ENCODE results near the gene UTP4.

The UTP4 gene

GRCh38 chr16:69132424-69133252, at the start of gene UTP4, which contains the start of gene CHTF8:
TSS of gene UTP4 (plus strand) at chr16:69132649. CDS start at chr16:69133460, 811 bp downstream.
TSS of gene CHTF8 (minus strand) at chr16:69132588. CDS start at chr16:69121458, 11,130 bp downstream.
- peak; percentile 71 for DNase-seq

DNA sequence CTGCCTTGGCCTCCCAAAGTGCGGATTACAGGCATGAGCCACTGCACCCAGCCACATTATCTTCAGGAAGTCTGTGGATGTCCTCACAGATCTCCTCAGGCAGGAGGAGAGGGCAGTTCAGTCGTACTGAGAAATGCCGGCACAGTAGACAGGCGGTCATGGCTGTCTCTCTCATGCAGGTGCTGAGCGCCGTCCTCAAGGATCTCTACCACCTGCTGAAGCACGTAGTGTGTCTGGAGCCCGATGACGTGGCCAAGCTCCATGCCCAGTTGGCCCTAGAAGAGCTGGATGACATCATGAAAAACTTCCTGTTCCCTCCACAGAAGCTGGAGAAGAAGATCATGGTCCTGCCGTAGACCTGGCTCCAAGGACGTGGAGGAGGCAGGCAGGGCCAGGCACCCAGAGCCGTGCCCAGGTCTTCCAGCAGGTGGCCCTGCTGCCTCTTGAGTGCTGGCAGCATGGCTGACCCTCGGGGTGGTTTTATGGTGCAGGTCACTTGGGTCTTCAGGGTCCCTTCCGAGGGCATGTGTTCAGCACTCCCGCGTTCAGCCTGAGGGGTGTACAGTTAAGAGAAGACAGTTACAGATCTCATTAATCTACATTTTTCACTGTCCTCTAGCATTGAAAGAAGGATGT, 49.0 kb upstream of the UTP4 start:
- DNase-seq, result no peak

DNA sequence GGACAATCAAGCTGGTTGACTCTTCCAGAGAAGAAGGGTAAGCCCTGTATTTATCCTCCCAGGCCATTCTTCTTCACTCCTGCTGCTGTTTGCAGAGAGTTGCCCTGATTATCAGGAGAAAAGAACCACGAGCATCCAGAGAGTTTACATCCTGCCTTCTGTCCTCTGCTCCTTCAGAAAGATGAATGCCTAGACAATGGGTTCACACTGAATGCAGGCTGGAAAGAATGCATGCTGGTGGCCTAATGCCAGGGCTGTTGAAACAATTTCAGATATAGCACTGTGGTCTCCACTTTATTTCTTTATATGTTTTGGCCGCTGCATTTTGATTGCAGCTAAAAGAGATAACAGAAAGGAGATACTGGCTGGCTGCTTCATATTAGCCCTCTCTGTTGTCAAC, 48.2 kb upstream of the UTP4 start:
- no peak for DNase-seq

DNA sequence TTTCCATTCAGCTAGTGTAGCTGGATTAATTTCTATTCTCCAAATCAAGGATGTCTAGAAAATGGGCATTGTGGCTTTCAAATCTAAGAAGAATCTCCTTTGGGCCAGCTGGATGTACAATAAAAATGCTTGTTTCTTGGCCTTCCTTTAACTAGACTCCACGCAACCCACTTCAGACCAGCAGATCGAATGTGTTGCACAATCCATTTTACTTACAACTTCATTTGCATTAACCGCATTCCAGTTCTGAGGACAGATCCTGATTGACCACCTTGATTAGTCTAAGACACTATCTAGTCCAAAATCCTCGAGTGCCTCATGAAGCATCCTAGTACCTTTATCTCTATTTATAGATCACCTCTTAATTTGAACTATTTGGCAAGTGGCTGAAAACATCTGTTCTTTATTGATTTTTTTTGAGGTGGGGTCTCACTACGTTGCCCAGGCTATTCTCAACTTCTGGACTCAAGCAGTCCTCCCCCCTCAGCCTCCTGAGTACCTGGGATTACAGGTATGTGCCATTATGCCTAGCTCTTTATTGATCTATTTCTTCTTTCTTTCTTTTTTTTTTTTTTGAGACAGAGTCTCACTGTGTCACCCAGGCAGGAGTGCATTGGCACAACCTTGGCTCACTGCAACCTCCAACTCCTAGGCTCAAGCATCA, 47.3 kb upstream of the UTP4 start:
- no peak for DNase-seq

DNA sequence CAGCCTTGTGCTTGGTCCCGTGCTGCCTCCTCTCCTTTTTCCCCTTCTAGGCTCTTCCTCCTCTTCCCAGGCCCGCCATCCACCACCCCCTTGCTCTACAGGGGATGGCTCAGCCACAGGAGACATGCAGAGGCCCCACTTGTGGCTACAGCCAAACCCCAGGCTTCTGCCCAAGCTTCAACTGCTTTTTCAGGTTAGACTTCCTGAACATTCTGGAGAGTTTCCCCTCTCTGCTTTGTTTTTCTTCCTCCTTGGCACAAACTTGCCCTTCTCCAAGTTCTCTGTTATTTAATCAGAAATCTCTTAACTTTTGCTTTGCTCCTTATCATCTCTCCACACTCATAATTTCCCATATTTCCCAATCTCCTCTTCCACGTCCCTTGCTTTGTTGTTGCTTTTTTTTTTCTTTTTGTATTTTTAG, 45.3 kb upstream of the UTP4 start:
- DNase-seq, result no peak

GRCh38 chr16:69088684-69089083, 43.8 kb upstream of the UTP4 start:
- no peak for DNase-seq

GRCh38 chr16:69089091-69089910, 43.1 kb upstream of the UTP4 start:
- DNase-seq, result peak; percentile 21

GRCh38 chr16:69093974-69094373, 38.5 kb upstream of the UTP4 start:
- DNase-seq, result no peak

- DNase-seq, result no peak
Observed at GRCh38 chr16:69094501-69094900, 37.9 kb upstream of the UTP4 start.

DNA sequence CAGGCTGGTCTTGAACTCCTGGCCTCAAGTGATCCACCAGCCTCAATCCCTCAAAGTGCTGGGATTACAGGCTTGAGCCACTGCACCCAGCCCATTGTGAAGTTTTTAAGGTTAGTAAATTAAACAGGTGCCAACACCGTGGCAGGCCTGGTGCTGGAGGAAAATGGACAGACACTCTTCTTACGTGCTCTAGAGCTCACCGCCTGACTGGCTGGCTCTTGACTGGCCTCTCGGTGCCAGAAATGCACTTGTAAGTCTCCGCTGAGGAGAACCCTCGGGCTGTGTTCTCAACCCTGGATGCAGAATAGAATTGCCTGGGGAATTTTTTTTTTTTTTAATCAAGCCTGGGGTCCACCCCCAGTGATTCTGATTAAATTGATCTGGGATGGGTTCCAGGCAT, 37.3 kb upstream of the UTP4 start:
- no peak for DNase-seq

GRCh38 chr16:69100071-69100691, 32.3 kb upstream of the UTP4 start:
- DNase-seq, result no peak

GRCh38 chr16:69105501-69106361, 26.7 kb upstream of the UTP4 start, which contains the start of gene HAS3:
TSS of gene HAS3 (plus strand) at chr16:69105653. CDS start at chr16:69109396, 3,743 bp downstream.
- peak; percentile 10 for DNase-seq

GRCh38 chr16:69106491-69107315, 25.7 kb upstream of the UTP4 start:
- no peak for DNase-seq

GRCh38 chr16:69107316-69107962, 25.0 kb upstream of the UTP4 start:
- no peak for DNase-seq

- DNase-seq, result no peak
Observed at GRCh38 chr16:69108064-69108904, 24.2 kb upstream of the UTP4 start.

GRCh38 chr16:69108905-69109252, 23.6 kb upstream of the UTP4 start:
- no peak for DNase-seq

DNA sequence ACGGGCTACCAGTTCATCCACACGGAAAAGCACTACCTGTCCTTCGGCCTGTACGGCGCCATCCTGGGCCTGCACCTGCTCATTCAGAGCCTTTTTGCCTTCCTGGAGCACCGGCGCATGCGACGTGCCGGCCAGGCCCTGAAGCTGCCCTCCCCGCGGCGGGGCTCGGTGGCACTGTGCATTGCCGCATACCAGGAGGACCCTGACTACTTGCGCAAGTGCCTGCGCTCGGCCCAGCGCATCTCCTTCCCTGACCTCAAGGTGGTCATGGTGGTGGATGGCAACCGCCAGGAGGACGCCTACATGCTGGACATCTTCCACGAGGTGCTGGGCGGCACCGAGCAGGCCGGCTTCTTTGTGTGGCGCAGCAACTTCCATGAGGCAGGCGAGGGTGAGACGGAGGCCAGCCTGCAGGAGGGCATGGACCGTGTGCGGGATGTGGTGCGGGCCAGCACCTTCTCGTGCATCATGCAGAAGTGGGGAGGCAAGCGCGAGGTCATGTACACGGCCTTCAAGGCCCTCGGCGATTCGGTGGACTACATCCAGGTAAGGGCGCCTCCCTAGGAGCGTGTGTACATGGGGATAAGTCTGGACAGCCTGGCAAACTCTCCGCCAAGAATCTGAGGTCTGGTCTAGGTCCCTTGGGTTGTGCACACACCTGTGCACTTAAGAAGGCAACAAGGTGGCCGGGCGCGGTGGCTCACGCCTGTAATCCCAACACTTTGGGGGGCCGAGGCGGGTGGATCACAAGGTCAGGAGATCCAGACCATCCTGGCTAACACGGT, 22.8 kb upstream of the UTP4 start:
- no peak for DNase-seq

DNA sequence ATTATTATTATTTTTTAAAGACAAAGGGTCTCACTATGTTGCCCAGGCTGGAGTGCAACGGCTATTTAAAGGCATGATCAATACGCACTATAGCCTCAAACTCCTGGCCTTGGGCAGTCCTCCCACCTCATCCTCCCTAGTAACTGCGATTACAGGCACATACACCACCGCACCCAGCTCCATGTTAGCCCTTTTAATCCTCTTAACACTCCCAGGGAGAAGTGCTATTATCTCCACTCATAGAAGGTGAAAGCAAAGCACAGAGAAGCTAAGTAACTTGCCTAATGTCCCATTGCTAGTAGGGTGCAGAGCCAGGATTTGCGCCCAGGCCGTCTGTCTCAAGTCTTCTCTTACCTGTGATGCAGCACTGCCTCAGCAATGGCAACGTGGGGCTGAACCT, 22.0 kb upstream of the UTP4 start:
- no peak for DNase-seq

All from CD4-positive, alpha-beta T cell treated with Interleukin-4 for 4 hours (primary cell).